ENCODE results near the gene EFHC1.

The EFHC1 gene

GRCh38 chr6:52503851-52504781 is 84.0 kb downstream of the EFHC1 start:
- no peak for FAIRE-seq

GRCh38 chr6:52504782-52505136 is 84.6 kb downstream of the EFHC1 start:
- no peak for FAIRE-seq

DNA sequence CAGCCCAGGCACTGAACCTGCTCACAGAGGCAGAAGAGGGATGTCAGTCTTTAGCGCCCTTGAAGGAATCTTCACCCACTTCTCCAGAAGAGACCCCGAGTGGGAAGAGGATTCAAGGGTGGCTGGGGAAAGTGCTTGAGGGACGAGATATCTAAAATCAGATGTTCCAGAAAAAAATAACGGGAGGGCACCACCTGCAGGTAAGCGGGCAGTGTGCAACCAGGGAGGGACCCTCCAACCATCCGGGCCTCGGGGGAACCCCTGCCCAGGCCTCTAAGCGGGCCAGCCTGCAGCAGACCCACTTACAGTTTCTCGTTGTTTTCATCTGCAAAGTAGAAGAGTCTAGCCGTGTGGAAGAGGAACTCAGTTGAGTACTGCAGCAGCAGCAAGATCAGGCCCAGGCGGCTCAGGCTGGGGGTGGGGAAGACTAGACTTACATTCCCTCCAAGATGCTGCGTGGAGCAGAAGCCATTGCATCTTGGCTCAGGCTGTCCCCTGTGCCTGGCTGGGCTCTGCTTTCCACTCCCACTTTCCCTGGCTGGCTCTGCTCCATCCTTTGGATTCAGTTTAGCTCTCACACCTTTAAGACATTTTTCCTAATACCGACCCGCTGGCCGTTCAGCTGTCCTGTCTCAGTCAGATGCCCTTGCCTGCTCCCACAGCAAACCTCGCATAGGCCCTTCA is 85.7 kb downstream of the EFHC1 start:
- FAIRE-seq, result no peak

DNA sequence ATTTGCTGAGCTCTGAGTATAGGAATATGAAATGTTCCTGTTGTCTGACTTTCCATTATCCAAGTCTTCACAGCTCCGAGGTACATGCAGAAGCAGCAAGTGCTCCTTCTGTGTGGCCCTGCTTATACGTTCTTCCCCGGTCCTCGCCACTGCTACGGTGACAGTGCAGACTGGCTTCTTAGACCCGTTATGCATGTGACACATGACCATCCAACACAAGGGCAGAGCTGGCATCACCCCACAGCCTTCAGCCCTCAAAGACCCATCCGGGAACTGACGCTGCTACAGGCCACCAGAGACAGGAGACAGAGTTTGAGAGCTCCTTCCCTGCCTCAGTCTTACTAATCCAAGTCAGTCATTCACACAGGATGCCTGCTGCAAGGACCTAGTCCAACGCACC is 86.3 kb downstream of the EFHC1 start:
- FAIRE-seq, result no peak

DNA sequence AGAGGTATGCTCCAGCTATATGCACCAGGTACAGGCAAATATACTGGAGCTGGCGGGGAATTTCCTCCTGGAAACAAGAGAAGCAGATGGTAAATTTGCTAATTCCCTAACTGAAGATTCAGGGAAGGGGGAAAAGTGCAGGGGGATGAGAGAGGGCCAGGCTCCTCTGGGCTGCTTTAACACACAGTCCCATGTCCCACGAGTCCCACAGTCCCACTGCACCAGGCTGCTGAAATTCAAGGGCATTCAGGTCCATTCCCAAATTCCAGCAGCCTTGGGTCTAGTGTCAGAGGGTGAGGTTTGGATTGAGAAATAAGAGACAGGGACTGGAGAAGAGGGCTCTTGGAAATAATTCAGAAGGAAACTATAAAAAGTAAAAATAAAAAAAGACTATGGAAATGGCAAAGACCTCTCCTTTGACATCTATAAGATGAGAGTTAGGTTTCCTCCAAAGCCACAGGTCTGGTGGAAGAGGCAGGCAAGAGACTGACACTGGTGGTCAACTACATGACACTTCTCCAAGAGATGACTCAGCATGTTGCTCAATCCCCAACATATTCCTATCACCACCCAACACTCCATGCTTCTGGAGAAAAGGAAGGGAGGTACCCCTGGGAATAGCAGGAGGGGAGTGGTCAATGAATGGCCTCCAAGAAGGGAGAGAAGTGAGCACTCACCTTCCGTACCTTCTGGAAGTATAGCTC is 87.6 kb downstream of the EFHC1 start:
- FAIRE-seq, result no peak

DNA sequence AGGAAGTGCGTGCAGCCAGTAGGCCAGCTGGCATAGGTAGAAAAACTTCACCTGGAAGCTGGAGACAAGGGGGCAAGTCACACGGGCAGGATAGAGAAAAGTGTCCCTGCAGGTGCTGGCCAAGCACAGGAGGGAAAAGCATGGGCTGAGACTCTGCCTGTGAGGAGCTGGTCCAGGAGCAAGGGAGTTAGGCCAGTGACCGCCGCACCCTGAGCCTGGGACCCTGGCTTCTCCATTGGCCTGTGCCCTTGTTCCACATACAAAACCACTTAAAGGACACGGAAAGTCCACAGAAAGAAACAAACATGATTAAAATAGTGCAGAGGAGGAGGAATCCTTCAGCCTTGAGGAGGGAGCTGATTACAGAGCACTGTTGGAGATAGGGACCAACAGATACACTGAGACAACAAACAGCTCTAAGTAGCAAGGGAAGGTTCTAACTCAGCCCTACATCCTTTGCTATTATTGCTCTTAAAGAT is 88.2 kb downstream of the EFHC1 start:
- no peak for FAIRE-seq

DNA sequence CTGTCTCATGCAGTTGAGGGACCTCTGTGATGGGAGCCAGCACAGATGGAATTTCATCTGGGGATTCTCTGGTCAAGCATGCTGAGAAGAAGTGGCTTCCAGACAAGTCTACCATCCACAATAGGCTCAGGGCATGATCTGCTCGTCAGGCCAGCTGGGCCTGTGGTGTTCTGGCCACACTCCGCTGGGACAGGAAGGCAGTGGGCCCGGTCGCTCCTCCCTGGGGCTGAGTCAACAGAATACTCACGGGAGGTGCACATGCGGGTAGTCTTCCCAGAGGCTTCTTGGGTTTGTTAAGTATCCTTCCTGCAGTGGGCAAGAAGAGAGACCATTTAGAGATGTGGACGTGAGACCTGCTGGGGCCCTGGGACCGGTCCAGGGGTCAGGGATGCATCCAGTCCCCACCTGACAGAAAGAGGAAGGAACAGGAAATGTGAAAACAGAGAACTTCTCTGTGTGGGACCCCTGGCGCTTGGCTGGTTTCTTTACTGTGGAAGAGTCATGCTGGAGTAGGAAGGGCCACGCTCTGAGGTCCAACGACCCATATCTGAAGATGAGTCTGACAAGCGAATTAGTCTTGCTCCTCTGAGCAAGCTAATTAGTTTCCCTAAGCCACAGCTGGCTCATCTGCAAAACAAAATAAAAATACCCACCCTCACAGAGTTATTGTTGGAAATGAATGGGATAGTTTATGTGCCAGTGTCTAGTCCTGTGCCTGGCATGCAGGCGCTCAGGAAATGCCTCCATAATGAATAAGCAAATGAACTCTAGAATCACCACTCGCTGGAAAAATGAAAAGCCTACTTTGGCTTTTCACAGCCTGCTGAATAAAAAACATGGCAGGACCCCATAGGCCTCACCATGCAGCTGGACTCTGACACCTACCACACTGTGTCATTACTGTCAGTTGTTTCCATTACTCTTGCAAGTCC is 89.4 kb downstream of the EFHC1 start:
- FAIRE-seq, result no peak

DNA sequence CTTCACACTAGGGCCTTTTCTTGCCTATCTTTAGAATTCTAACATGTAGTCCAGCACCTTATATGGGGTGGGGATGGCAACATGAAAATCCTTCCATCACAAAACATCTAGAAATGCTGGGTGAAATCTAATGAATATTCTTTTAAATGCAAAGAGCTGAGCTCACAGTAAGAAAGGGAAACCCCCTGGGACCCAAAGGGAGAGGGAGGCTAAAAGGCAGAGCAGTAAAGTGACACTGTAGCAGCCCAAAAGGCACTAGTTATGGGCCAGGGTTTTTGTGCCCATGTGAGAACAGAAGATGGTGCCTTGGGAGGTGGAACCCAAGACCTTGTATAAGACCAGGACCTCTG is 90.0 kb downstream of the EFHC1 start:
- no peak for FAIRE-seq

- no peak for FAIRE-seq
Measured at GRCh38 chr6:52511163-52511562, 91.0 kb downstream of the EFHC1 start.

- FAIRE-seq, result no peak
Measured at GRCh38 chr6:52511572-52512151, 91.5 kb downstream of the EFHC1 start.

DNA sequence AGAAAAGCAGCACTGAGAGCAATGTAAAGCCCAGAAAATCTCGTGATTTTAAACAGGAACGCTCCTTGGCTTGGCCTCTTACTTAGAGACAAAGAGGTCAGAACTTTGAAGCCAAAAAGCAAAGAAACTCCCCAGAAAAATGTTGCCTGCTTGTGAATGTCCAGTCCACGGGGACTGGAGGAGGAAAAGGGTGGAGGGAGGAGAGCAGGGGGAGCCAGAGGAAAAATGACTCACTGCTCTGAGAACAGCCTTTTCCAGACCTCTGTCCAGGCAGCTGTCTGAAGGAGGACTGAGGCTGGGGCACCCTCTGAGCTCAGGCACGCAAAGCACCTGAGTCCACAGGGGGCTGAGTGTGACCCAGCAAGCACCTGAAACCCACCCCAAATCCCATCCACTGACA is 92.1 kb downstream of the EFHC1 start:
- FAIRE-seq, result no peak

DNA sequence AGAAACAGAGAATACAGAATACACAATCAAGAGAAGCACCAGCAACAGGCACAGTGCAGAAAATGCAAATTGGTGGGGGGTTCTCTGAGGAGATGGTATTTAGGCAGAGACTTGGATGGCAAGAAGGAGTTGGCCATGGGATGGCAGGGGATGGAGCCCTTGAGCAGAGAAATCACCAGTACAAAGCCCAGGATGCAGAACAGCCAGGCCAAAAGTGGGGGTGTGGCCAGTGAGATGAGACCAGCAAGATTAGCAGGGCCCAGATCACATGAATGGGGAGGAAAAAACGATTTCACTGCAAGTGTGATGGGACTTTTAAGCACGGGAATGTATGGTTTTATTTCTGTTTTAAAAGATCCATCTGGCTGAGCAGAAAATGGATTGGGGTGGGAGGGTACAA is 93.3 kb downstream of the EFHC1 start:
- no peak for FAIRE-seq

- FAIRE-seq, result no peak
Measured at GRCh38 chr6:52513896-52514295, 93.8 kb downstream of the EFHC1 start.

DNA sequence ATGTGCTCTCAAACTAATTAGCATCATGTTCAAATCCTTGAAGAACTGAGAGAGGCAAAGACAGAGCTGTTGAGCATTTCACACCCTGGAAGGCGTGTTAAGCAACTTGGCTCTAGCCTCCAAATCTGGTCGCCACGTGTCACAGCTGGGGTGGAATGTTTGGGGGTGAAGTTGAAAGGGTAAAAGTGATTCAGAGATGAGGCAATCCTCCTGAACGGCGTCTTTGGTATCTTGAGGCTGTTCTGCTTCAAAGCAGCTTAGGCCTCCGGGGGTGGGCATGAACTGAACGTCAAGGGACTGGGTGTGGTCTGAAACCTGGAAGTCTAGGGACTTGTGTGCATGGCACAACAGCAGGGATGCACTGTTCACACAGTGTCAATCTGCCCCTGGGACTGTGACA is 94.4 kb downstream of the EFHC1 start:
- no peak for FAIRE-seq

- FAIRE-seq, result no peak
Measured at GRCh38 chr6:52515219-52515960, 95.2 kb downstream of the EFHC1 start.

DNA sequence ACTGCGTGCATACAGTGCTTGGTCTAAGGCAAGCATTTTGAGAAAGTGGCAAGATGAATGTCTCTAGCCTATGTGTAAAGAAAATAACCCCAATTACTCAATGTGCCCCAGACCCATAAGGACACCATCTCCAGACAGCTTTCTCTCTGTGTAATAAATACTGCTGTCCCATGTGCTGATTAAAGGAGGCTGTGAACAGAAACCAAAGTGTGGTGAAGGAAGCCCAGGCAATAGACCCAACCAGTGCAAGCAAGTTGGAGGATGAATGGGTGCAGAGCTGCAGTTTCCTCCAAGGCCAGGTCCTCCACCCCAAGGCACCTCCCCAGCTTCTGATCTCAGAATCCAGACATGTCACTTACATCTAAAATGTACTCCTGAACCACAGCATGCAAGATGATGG is 96.1 kb downstream of the EFHC1 start:
- FAIRE-seq, result no peak

GRCh38 chr6:52516943-52517342 is 96.8 kb downstream of the EFHC1 start:
- FAIRE-seq, result no peak

DNA sequence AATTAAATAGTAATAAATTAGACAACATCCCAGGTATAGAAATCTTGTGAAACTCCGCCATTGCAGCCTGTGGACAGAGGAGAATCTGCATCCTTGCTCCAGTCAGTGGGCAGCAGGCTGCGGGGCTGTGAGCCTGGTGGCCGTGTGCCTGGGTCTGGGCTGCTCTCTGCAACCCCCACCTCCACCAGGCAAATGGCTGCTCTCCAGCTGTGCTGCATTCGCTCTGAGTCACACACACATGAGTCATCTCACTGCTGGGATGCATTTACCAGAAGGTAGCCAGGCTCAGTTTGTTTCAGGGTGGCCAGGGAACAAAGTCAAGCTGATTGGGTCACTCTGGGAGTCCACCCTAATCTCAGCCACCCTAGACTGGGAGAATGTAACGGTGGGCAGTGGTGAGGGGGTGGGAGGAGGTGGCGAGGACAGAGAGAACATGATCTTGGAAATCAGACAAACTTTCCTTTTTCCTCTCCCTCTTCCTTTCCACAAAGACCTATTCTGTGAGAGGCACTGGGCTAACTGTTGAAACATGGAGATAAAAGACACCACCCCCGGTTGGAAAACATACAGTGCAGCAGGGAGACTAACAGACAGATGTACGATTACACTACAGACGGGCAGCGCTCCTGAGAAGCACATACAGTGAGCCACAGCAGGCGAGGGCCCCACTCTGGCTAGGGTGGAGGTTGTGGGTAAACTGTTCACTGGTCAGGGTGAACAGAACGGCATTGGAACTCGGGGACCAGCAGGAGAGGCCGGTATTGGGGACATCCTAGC is 97.5 kb downstream of the EFHC1 start:
- FAIRE-seq, result no peak

GRCh38 chr6:52518279-52518945 is 98.3 kb downstream of the EFHC1 start:
- no peak for FAIRE-seq

- FAIRE-seq, result no peak
Measured at GRCh38 chr6:52519618-52520017, 99.5 kb downstream of the EFHC1 start.
